ENCODE measurements around the gene GRSF1. TPM values are rescaled to one million over a fixed set of nuclear protein-coding genes. Genes with fewer than 3 reads are reported as not detected.

The GRSF1 gene
- total and polyA plus RNA-seq, 2 donors = 78.7 to 118 TPM

DNA sequence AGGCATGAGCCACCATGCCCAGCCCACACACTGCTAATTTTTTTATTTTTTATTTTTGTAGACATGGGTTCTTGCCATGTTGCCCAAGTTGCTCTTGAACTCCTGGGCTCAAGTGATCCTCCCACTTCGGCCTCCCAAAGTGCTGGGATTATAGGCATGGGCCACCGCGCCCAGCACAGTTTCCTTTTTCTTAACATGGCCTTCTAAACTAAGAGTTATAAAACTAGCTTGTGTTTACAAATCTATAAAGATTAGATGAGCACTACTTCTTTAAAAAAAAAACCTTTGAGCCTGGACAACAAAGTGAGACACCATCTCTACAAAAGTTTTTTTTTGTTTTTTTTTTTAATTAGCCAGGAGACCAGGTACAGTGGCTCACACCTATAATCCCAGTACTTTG, 10.7 kb downstream of the GRSF1 start:
- H3K27me3 ChIP-seq (ENCODE audit: control insufficient read depth in 2 of 2, insufficient read depth in 1 of 2, low read length in 1 of 2) = no peaks in the 10 kb centered on the region
- no peaks in the 10 kb centered on the region for H3K4me1 ChIP-seq (ENCODE audit: control insufficient read depth in 2 of 2, insufficient read depth in 2 of 2, low read length in 2 of 2)
- 97% methylated on average over 3 of the region's 3 CpGs for WGBS
- no peaks in the 10 kb centered on the region for H3K9me3 ChIP-seq (ENCODE audit: control insufficient read depth in 2 of 2, insufficient read depth in 1 of 2, low read length in 1 of 2)
- H3K27ac ChIP-seq (ENCODE audit: low read depth in 1 of 2, low read length in 1 of 2) = no peak overlapping the region
- no peak overlapping the region for H3K4me3 ChIP-seq (ENCODE audit: low read length in 2 of 2)
- H3K36me3 ChIP-seq (ENCODE audit: control insufficient read depth in 2 of 2, insufficient read depth in 2 of 2, low read length in 1 of 2) = peaks cover 55 to 93% of the 10 kb centered on the region in 2 donors
- DNase-seq (ENCODE audit: low read depth in 6 of 9, low spot score in 9 of 9) = no peak

- H3K36me3 ChIP-seq (ENCODE audit: control insufficient read depth in 2 of 2, insufficient read depth in 2 of 2, low read length in 1 of 2) = peaks cover 14 to 56% of the 10 kb centered on the region in 2 donors
- no peak overlapping the region for H3K27ac ChIP-seq (ENCODE audit: low read depth in 1 of 2, low read length in 1 of 2)
- no peak overlapping the region for H3K4me3 ChIP-seq (ENCODE audit: low read length in 2 of 2)
- H3K27me3 ChIP-seq (ENCODE audit: control insufficient read depth in 2 of 2, insufficient read depth in 1 of 2, low read length in 1 of 2) = no peaks in the 10 kb centered on the region
- DNase-seq (ENCODE audit: low read depth in 6 of 9, low spot score in 9 of 9) = no peak
- no peaks in the 10 kb centered on the region for H3K4me1 ChIP-seq (ENCODE audit: control insufficient read depth in 2 of 2, insufficient read depth in 2 of 2, low read length in 2 of 2)
- no peaks in the 10 kb centered on the region for H3K9me3 ChIP-seq (ENCODE audit: control insufficient read depth in 2 of 2, insufficient read depth in 1 of 2, low read length in 1 of 2)
- WGBS = 96% methylated on average over 3 of the region's 3 CpGs
Measured at GRCh38 chr4:70818921-70819320, 20.8 kb downstream of the GRSF1 start.

- Histone ChIP-seq H3K4me1 (ENCODE audit: control insufficient read depth in 2 of 2, insufficient read depth in 2 of 2, low read length in 2 of 2) (no peaks in the 10 kb centered on the region), H3K36me3 (ENCODE audit: control insufficient read depth in 2 of 2, insufficient read depth in 2 of 2, low read length in 1 of 2) (peaks cover 14 to 51% of the 10 kb centered on the region in 2 donors), H3K9me3 (ENCODE audit: control insufficient read depth in 2 of 2, insufficient read depth in 1 of 2, low read length in 1 of 2) (no peaks in the 10 kb centered on the region), H3K27ac (ENCODE audit: low read depth in 1 of 2, low read length in 1 of 2) (no peak overlapping the region), H3K4me3 (ENCODE audit: low read length in 2 of 2) (no peak overlapping the region), H3K27me3 (ENCODE audit: control insufficient read depth in 2 of 2, insufficient read depth in 1 of 2, low read length in 1 of 2) (no peaks in the 10 kb centered on the region)
- 70% methylated on average over 5 of the region's 5 CpGs for WGBS
- no peak for DNase-seq (ENCODE audit: low read depth in 6 of 9, low spot score in 9 of 9)
Measured at GRCh38 chr4:70818173-70818855, 21.4 kb downstream of the GRSF1 start.

DNA sequence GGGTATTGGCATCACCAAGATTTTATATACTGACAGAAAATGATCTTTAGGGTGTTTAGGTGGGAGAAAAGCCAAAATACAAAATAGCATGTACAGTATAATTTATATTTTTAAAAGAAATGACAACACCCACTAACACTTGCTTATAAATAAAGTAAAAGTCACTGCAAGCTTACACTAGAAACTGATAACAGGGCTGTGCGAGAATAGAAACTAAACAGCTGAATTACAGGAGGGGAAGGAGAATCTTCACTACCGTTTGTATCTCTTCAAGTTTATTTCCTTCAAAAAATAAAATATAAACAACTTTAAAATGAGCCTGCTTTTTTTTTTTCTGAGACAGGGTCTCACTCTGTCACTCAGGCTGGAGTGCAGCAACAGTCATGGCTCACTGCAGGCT, 22.8 kb downstream of the GRSF1 start:
- DNase-seq (ENCODE audit: low read depth in 6 of 9, low spot score in 9 of 9) = no peak
- Histone ChIP-seq H3K27me3 (ENCODE audit: control insufficient read depth in 2 of 2, insufficient read depth in 1 of 2, low read length in 1 of 2) (no peaks in the 10 kb centered on the region), H3K27ac (ENCODE audit: low read depth in 1 of 2, low read length in 1 of 2) (no peak overlapping the region), H3K4me3 (ENCODE audit: low read length in 2 of 2) (no peak overlapping the region), H3K36me3 (ENCODE audit: control insufficient read depth in 2 of 2, insufficient read depth in 2 of 2, low read length in 1 of 2) (peaks cover 10 to 37% of the 10 kb centered on the region in 2 donors), H3K4me1 (ENCODE audit: control insufficient read depth in 2 of 2, insufficient read depth in 2 of 2, low read length in 2 of 2) (no peaks in the 10 kb centered on the region), H3K9me3 (ENCODE audit: control insufficient read depth in 2 of 2, insufficient read depth in 1 of 2, low read length in 1 of 2) (no peaks in the 10 kb centered on the region)
- 49% methylated on average over 2 of the region's 2 CpGs for WGBS

DNA sequence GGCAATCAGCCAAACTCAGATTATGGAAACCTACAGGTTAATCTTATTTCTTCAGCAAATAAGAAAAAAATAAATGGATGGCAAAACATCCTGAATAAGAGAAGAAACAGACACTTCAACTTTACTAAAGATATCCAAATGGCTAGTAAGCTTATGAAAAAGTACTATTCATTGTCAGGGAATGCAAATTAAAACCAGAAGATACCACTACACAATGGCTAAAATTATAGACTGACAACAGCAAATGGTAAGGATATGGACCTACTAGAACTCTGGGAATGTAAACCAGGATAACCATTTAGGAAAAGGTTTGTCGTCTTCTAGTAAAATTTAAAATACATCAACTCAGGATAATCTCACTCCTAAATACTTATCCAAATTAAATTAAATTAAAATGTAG, 24.3 kb downstream of the GRSF1 start:
- 99% methylated on average over 1 of the region's 1 CpG for WGBS
- no peak overlapping the region for H3K27ac ChIP-seq (ENCODE audit: low read depth in 1 of 2, low read length in 1 of 2)

GRCh38 chr4:70808151-70808550, 31.5 kb downstream of the GRSF1 start:
- H3K36me3 ChIP-seq (ENCODE audit: control insufficient read depth in 2 of 2, insufficient read depth in 2 of 2, low read length in 1 of 2) = peaks cover 0 to 25% of the 10 kb centered on the region in 2 donors
- H3K27me3 ChIP-seq (ENCODE audit: control insufficient read depth in 2 of 2, insufficient read depth in 1 of 2, low read length in 1 of 2) = no peaks in the 10 kb centered on the region
- H3K27ac ChIP-seq (ENCODE audit: low read depth in 1 of 2, low read length in 1 of 2) = no peak overlapping the region
- H3K4me1 ChIP-seq (ENCODE audit: control insufficient read depth in 2 of 2, insufficient read depth in 2 of 2, low read length in 2 of 2) = peaks cover 3 to 10% of the 10 kb centered on the region in 2 donors
- H3K4me3 ChIP-seq (ENCODE audit: low read length in 2 of 2) = no peak overlapping the region
- DNase-seq (ENCODE audit: low read depth in 6 of 9, low spot score in 9 of 9) = no peak
- WGBS = 98% methylated on average over 1 of the region's 1 CpG
- H3K9me3 ChIP-seq (ENCODE audit: control insufficient read depth in 2 of 2, insufficient read depth in 1 of 2, low read length in 1 of 2) = peaks cover 0 to 2% of the 10 kb centered on the region in 2 donors

More for the DNA sequence above, 24.3 kb downstream of the GRSF1 start:
- no peaks in the 10 kb centered on the region for H3K4me1 ChIP-seq (ENCODE audit: control insufficient read depth in 2 of 2, insufficient read depth in 2 of 2, low read length in 2 of 2)
- no peak overlapping the region for H3K4me3 ChIP-seq (ENCODE audit: low read length in 2 of 2)
- H3K9me3 ChIP-seq (ENCODE audit: control insufficient read depth in 2 of 2, insufficient read depth in 1 of 2, low read length in 1 of 2) = no peaks in the 10 kb centered on the region
- H3K27me3 ChIP-seq (ENCODE audit: control insufficient read depth in 2 of 2, insufficient read depth in 1 of 2, low read length in 1 of 2) = no peaks in the 10 kb centered on the region
- DNase-seq (ENCODE audit: low read depth in 6 of 9, low spot score in 9 of 9) = no peak
- H3K36me3 ChIP-seq (ENCODE audit: control insufficient read depth in 2 of 2, insufficient read depth in 2 of 2, low read length in 1 of 2) = peaks cover 7 to 24% of the 10 kb centered on the region in 2 donors

DNA sequence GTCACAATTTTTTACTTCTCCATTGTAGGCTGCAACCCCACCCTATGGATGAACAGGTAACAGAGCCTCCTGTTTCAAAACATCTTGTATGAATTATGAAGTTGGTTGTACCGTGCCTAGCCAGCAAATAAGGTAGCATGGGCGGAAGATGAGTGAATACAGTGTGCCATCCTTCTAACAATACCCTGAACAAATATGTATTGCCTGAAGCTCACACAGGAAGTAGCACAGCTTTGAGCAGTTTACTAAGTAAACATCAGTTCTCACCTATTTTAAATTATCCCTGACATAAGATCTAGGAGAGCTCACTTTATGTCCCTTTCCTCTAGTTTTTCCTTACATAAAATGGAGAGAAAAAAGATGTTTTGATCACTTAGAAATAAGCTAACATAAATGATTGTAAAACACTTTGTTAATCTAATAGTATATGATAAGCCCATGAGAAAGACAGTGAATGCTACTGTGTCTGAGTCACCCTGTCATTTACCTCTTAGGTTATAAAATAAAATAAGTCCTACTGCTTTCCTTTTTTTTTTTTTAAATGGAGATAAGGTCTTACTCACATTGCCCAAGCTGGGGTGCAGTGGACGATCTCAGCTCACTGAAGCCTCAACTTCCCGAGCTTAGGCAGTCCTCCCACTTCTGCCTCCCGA, 36.6 kb downstream of the GRSF1 start:
- peak in 4 of 9 donors; percentile 15 to 65 (median 39) for DNase-seq (ENCODE audit: low read depth in 6 of 9, low spot score in 9 of 9)
- Histone ChIP-seq H3K4me1 (ENCODE audit: control insufficient read depth in 2 of 2, insufficient read depth in 2 of 2, low read length in 2 of 2) (peaks cover 17 to 29% of the 10 kb centered on the region in 2 donors), H3K4me3 (ENCODE audit: low read length in 2 of 2) (no peak overlapping the region), H3K27ac (ENCODE audit: low read depth in 1 of 2, low read length in 1 of 2) (peak overlapping the region; percentile 33 to 42), H3K36me3 (ENCODE audit: control insufficient read depth in 2 of 2, insufficient read depth in 2 of 2, low read length in 1 of 2) (peaks cover 7 to 30% of the 10 kb centered on the region in 2 donors), H3K27me3 (ENCODE audit: control insufficient read depth in 2 of 2, insufficient read depth in 1 of 2, low read length in 1 of 2) (no peaks in the 10 kb centered on the region), H3K9me3 (ENCODE audit: control insufficient read depth in 2 of 2, insufficient read depth in 1 of 2, low read length in 1 of 2) (peaks cover 0 to 4% of the 10 kb centered on the region in 2 donors)
- 90% methylated on average over 5 of the region's 5 CpGs for WGBS

GRCh38 chr4:70801265-70801809, 38.4 kb downstream of the GRSF1 start:
- DNase-seq (ENCODE audit: low read depth in 6 of 9, low spot score in 9 of 9) = peak; percentile 23 to 82 (median 40)
- Histone ChIP-seq H3K4me1 (ENCODE audit: control insufficient read depth in 2 of 2, insufficient read depth in 2 of 2, low read length in 2 of 2) (peaks cover 14 to 26% of the 10 kb centered on the region in 2 donors), H3K27ac (ENCODE audit: low read depth in 1 of 2, low read length in 1 of 2) (peak overlapping the region; percentile 57 to 81), H3K27me3 (ENCODE audit: control insufficient read depth in 2 of 2, insufficient read depth in 1 of 2, low read length in 1 of 2) (no peaks in the 10 kb centered on the region), H3K4me3 (ENCODE audit: low read length in 2 of 2) (no peak overlapping the region), H3K36me3 (ENCODE audit: control insufficient read depth in 2 of 2, insufficient read depth in 2 of 2, low read length in 1 of 2) (peaks cover 11 to 28% of the 10 kb centered on the region in 2 donors), H3K9me3 (ENCODE audit: control insufficient read depth in 2 of 2, insufficient read depth in 1 of 2, low read length in 1 of 2) (peaks cover 0 to 4% of the 10 kb centered on the region in 2 donors)
- WGBS = 6% methylated on average over 1 of the region's 1 CpG

- no peak overlapping the region for H3K4me3 ChIP-seq (ENCODE audit: low read length in 2 of 2)
- peaks cover 0 to 3% of the 10 kb centered on the region in 2 donors for H3K9me3 ChIP-seq (ENCODE audit: control insufficient read depth in 2 of 2, insufficient read depth in 1 of 2, low read length in 1 of 2)
- no peaks in the 10 kb centered on the region for H3K27me3 ChIP-seq (ENCODE audit: control insufficient read depth in 2 of 2, insufficient read depth in 1 of 2, low read length in 1 of 2)
- no peak for DNase-seq (ENCODE audit: low read depth in 6 of 9, low spot score in 9 of 9)
- H3K27ac ChIP-seq (ENCODE audit: low read depth in 1 of 2, low read length in 1 of 2) = no peak overlapping the region
- over 99% methylated on average over 6 of the region's 6 CpGs for WGBS
- H3K36me3 ChIP-seq (ENCODE audit: control insufficient read depth in 2 of 2, insufficient read depth in 2 of 2, low read length in 1 of 2) = peaks cover 29 to 76% of the 10 kb centered on the region in 2 donors
- H3K4me1 ChIP-seq (ENCODE audit: control insufficient read depth in 2 of 2, insufficient read depth in 2 of 2, low read length in 2 of 2) = no peaks in the 10 kb centered on the region
Measured at GRCh38 chr4:70793626-70794025, 46.1 kb downstream of the GRSF1 start.
